SU-DHL-6 (cell line): ENCODE measurements around the gene KRT84.

ENCODE experiments used
- H2AFZ ChIP-seq: fragments of 200-600 bp; sonication (generic); 2 replicates; pipeline ENCODE4 v1.6.1; 2014; ENCODE audit warnings: low read depth, mild to moderate bottlenecking, moderate library complexity, mixed read lengths, antibody characterized with exemption, low read length; ENCODE audit not compliant: severe bottlenecking
- H3F3A ChIP-seq: fragments of 200-600 bp; shearing (Covaris generic); 2 replicates; pipeline ENCODE4 v1.6.0; 2016; ENCODE audit warnings: antibody characterized with exemption, mild to moderate bottlenecking; ENCODE audit not compliant: insufficient read depth
- H3K27ac ChIP-seq: fragments of 200-600 bp; sonication (generic); 2 replicates; pipeline ENCODE4 v1.5.1; 2016; ENCODE audit warnings: low read depth, mild to moderate bottlenecking, low read length, moderate library complexity, mixed read lengths
- H3K27me3 ChIP-seq: fragments of 200-600 bp; sonication (generic), shearing (Covaris generic); 2 replicates; pipeline ENCODE4 v1.6.0; 2014; ENCODE audit warnings: mild to moderate bottlenecking, low read length
- H3K36me3 ChIP-seq: fragments of 200-600 bp; sonication (generic); 2 replicates; pipeline ENCODE4 v1.6.1; 2014; ENCODE audit warnings: mild to moderate bottlenecking, low read length, mixed read lengths
- H3K4me2 ChIP-seq: fragments of 300-600, 200-600 bp; shearing (Covaris generic), sonication (generic); 2 replicates; pipeline ENCODE4 v1.6.0; 2014; ENCODE audit warnings: low read length, low read depth, mild to moderate bottlenecking; ENCODE audit not compliant: poor library complexity, severe bottlenecking
- H3K4me3 ChIP-seq: fragments of 200-600 bp; sonication (generic); 2 replicates; pipeline ENCODE4 v1.5.1; 2014; ENCODE audit warnings: antibody characterized with exemption, low read length, mild to moderate bottlenecking, mixed read lengths; ENCODE audit not compliant: insufficient read depth, poor library complexity, severe bottlenecking
- H3K79me2 ChIP-seq: fragments of 200-600 bp; sonication (generic); 2 replicates; pipeline ENCODE4 v1.6.1; 2014; ENCODE audit warnings: mild to moderate bottlenecking, low read length, moderate library complexity; ENCODE audit not compliant: insufficient read depth
- H3K9ac ChIP-seq: fragments of 200-600 bp; sonication (generic); 2 replicates; pipeline ENCODE4 v1.7.0; 2014; ENCODE audit warnings: mild to moderate bottlenecking, low read length
- H3K9me2 ChIP-seq: fragments of 200-600 bp; sonication (generic); replicated peaks from 2 replicates; pipeline ENCODE4 v1.6.1; 2014; ENCODE audit warnings: low read length; ENCODE audit not compliant: insufficient read depth
- H3K9me3 ChIP-seq: fragments of 200-600 bp; sonication (generic); 2 replicates; pipeline ENCODE4 v1.6.1; 2014; ENCODE audit warnings: low read length, mixed read lengths; ENCODE audit not compliant: insufficient read depth
- H4K20me1 ChIP-seq: fragments of 200-600 bp; sonication (generic); 2 replicates; pipeline ENCODE4 v1.6.1; 2014; ENCODE audit warnings: low read depth, mild to moderate bottlenecking, antibody characterized with exemption, low read length, moderate library complexity, mixed read lengths
- EZH2phosphoT487 ChIP-seq: fragments of 200-600 bp; sonication (generic), shearing (Covaris generic); conservative IDR thresholded peaks from 2 replicates; pipeline ENCODE4 v1.6.1; 2018; ENCODE audit warnings: mild to moderate bottlenecking, antibody characterized with exemption, low read length, moderate library complexity, mixed read lengths
- TF ChIP-seq, protein P1 (sequence below): fragments of 200-600 bp; sonication (generic); IDR thresholded peaks from one replicate; pipeline ENCODE4 v1.5.1; 2017; ENCODE audit warnings: antibody characterized with exemption, mild to moderate bottlenecking, low read length, moderate library complexity; ENCODE audit not compliant: insufficient read depth, poor library complexity, severe bottlenecking

KRT84 gene

DNA sequence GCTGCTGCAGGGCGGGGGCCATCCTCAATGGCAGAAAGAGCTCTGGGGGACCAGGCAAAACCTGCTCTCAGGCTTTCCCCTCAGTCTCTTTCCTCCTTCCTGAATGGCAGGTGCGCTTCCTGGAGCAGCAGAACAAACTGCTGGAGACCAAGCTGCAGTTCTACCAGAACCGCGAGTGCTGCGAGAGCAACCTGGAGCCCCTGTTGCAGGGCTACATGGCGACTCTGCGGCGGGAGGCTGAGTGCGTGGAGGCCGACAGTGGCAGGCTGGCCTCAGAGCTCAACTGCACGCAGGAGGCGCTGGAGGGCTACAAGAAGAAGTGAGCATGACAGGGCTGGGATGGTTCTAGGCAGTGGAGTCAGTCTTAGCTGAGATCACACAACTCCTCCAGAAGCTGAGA lies 41.3 kb downstream of the KRT84 start:
- H2AFZ ChIP-seq = no peak overlapping the region
- no peaks in the 10 kb centered on the region for H4K20me1 ChIP-seq
- no peaks in the 10 kb centered on the region for H3K27me3 ChIP-seq
- no peak overlapping the region for H3K9ac ChIP-seq
- H3F3A ChIP-seq = no peaks in the 10 kb centered on the region
- H3K9me3 ChIP-seq = no peaks in the 10 kb centered on the region
- H3K36me3 ChIP-seq = no peaks in the 10 kb centered on the region
- H3K79me2 ChIP-seq = no peaks in the 10 kb centered on the region
- no peak overlapping the region for H3K4me2 ChIP-seq
- TF ChIP-seq EZH2phosphoT487 = no peak
- TF ChIP-seq, protein P1, sequence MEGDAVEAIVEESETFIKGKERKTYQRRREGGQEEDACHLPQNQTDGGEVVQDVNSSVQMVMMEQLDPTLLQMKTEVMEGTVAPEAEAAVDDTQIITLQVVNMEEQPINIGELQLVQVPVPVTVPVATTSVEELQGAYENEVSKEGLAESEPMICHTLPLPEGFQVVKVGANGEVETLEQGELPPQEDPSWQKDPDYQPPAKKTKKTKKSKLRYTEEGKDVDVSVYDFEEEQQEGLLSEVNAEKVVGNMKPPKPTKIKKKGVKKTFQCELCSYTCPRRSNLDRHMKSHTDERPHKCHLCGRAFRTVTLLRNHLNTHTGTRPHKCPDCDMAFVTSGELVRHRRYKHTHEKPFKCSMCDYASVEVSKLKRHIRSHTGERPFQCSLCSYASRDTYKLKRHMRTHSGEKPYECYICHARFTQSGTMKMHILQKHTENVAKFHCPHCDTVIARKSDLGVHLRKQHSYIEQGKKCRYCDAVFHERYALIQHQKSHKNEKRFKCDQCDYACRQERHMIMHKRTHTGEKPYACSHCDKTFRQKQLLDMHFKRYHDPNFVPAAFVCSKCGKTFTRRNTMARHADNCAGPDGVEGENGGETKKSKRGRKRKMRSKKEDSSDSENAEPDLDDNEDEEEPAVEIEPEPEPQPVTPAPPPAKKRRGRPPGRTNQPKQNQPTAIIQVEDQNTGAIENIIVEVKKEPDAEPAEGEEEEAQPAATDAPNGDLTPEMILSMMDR = no peak
- no peaks in the 10 kb centered on the region for H3K9me2 ChIP-seq
- no peak overlapping the region for H3K27ac ChIP-seq
- no peak overlapping the region for H3K4me3 ChIP-seq

DNA sequence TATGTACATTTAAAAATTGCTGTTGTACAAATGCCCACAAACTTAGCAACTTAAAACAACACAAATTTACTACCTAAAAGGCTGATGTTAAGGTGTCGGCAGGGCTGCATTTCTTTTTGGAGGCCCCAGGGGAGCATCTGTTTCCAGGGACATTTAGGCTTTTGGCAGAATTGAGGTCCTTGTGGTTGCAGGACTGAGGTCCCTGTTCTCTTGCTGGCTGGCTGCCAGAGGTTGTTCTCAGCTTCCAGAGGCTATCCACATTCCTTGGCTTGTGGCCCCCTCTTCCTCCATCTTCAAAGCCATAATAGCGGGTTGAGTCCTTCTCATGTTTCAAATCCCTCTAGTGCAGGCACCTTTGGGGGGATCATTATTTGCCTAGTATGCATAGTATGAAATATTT lies 41.9 kb downstream of the KRT84 start:
- H3K9me3 ChIP-seq = no peaks in the 10 kb centered on the region
- no peaks in the 10 kb centered on the region for H3K9me2 ChIP-seq
- no peak overlapping the region for H3K9ac ChIP-seq
- no peaks in the 10 kb centered on the region for H3F3A ChIP-seq
- H3K27ac ChIP-seq = no peak overlapping the region
- H3K4me3 ChIP-seq = no peak overlapping the region
- no peak overlapping the region for H2AFZ ChIP-seq
- TF ChIP-seq, protein P1 = no peak
- no peak for TF ChIP-seq EZH2phosphoT487
- no peaks in the 10 kb centered on the region for H3K79me2 ChIP-seq
- no peaks in the 10 kb centered on the region for H3K36me3 ChIP-seq
- no peaks in the 10 kb centered on the region for H3K27me3 ChIP-seq
- H4K20me1 ChIP-seq = no peaks in the 10 kb centered on the region
- no peak overlapping the region for H3K4me2 ChIP-seq

- TF ChIP-seq EZH2phosphoT487 = no peak
- TF ChIP-seq, protein P1 = no peak
- no peaks in the 10 kb centered on the region for H3K79me2 ChIP-seq
- no peak overlapping the region for H3K4me3 ChIP-seq
- no peaks in the 10 kb centered on the region for H3K27me3 ChIP-seq
- H2AFZ ChIP-seq = no peak overlapping the region
- H3F3A ChIP-seq = no peaks in the 10 kb centered on the region
- H3K27ac ChIP-seq = no peak overlapping the region
- H3K4me2 ChIP-seq = no peak overlapping the region
- H3K9me3 ChIP-seq = no peaks in the 10 kb centered on the region
- H3K36me3 ChIP-seq = no peaks in the 10 kb centered on the region
- no peaks in the 10 kb centered on the region for H3K9me2 ChIP-seq
- H4K20me1 ChIP-seq = no peaks in the 10 kb centered on the region
- no peak overlapping the region for H3K9ac ChIP-seq
These were observed 42.5 kb downstream of the KRT84 start for GRCh38 chr12:52342781-52343490.
